ENCODE results near the gene POTEI.
"Not testable (repeated sequence)": the region's sequence is repeated elsewhere in the genome, so short reads cannot be mapped to it uniquely, and the experiment has no call there.

- TF ChIP-seq, protein P1, sequence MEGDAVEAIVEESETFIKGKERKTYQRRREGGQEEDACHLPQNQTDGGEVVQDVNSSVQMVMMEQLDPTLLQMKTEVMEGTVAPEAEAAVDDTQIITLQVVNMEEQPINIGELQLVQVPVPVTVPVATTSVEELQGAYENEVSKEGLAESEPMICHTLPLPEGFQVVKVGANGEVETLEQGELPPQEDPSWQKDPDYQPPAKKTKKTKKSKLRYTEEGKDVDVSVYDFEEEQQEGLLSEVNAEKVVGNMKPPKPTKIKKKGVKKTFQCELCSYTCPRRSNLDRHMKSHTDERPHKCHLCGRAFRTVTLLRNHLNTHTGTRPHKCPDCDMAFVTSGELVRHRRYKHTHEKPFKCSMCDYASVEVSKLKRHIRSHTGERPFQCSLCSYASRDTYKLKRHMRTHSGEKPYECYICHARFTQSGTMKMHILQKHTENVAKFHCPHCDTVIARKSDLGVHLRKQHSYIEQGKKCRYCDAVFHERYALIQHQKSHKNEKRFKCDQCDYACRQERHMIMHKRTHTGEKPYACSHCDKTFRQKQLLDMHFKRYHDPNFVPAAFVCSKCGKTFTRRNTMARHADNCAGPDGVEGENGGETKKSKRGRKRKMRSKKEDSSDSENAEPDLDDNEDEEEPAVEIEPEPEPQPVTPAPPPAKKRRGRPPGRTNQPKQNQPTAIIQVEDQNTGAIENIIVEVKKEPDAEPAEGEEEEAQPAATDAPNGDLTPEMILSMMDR (conservative IDR thresholded peaks at IDR 0.05 in 1 of 2, IDR thresholded peaks at IDR 0.05 in 1 of 2; ENCODE audit: low read depth in 1 of 2, low read length in 2 of 2) = not testable (repeated sequence)
- TF ChIP-seq EZH2 (IDR thresholded peaks at IDR 0.05; ENCODE audit: low read length, missing control alignments) = not testable (repeated sequence)
These were observed 54.4 kb downstream of the POTEI start for GRCh38 chr2:130454712-130455083.
